Panc1 (cell line): ENCODE data around the gene HOXA9.

ENCODE experiments used
- CTCF ChIP-seq: fragments of 450-650 bp; IDR thresholded peaks from 2 replicates; pipeline ENCODE4 v1.5.1; 2017; ENCODE audit warnings: mild to moderate bottlenecking
- POLR2AphosphoS5 ChIP-seq: IDR thresholded peaks from 2 replicates; pipeline ENCODE4 v1.6.1; 2012; ENCODE audit warnings: mild to moderate bottlenecking, low read depth, low read length, moderate library complexity
- REST ChIP-seq, 2 experiments: IDR thresholded peaks; 2 replicates each; pipeline ENCODE4 v1.6.1; 2011 to 2012; ENCODE audit warnings: low read depth in 2 of 2, control low read depth in 1 of 2, low read length in 1 of 2, mild to moderate bottlenecking in 1 of 2, moderate library complexity in 1 of 2; ENCODE audit not compliant: insufficient read depth in 1 of 2
- SIN3A ChIP-seq: IDR thresholded peaks from 2 replicates; pipeline ENCODE4 v1.6.1; 2012; ENCODE audit warnings: low read depth, mild to moderate bottlenecking, low read length, moderate library complexity, borderline replicate concordance; ENCODE audit not compliant: insufficient read depth
- TCF7L2 ChIP-seq: IDR thresholded peaks from 2 replicates; pipeline ENCODE4 v1.6.1; 2011; ENCODE audit warnings: mild to moderate bottlenecking, low read depth, low read length, inconsistent platforms

GRCh38 chr7:27179030-27179429, 13.7 kb upstream of the HOXA9 start:
- TF ChIP-seq REST (IDR thresholded peaks at IDR 0.05; ENCODE audit: insufficient read depth in 1 of 2, low read depth in 2 of 2, low read length in 1 of 2) (no peak), POLR2AphosphoS5 (no peak), CTCF (no peak), SIN3A (no peak), TCF7L2 (no peak)
